Neural cell (in vitro differentiated cells): ENCODE measurements around the gene TRPM3. TPM values are rescaled to one million over a fixed set of nuclear protein-coding genes. Genes with fewer than 3 reads are reported as not detected.

Experiments
- H2AFZ ChIP-seq: fragments of 200-600, 300-800 bp; sonication (generic), shearing (Covaris generic); 2 replicates; pipeline ENCODE4 v1.6.0; 2014; ENCODE audit warnings: low read depth, mild to moderate bottlenecking, antibody characterized with exemption, low read length, moderate library complexity
- H3F3A ChIP-seq: fragments of 200-600 bp; shearing (Covaris generic); 2 replicates; pipeline ENCODE4 v1.6.1; 2016; ENCODE audit warnings: mild to moderate bottlenecking, moderate library complexity, mixed read lengths, antibody characterized with exemption, low read length; ENCODE audit not compliant: insufficient read depth, poor library complexity, severe bottlenecking
- H3K27ac ChIP-seq: fragments of 200-600, 300-800 bp; sonication (generic), shearing (Covaris generic); 2 replicates; pipeline ENCODE4 v1.5.1; 2014; ENCODE audit warnings: mild to moderate bottlenecking, low read length, moderate library complexity
- H3K27me3 ChIP-seq: fragments of 300-800, 200-600 bp; sonication (generic), shearing (Covaris generic); 2 replicates; pipeline ENCODE4 v1.6.0; 2014; ENCODE audit warnings: mild to moderate bottlenecking, low read depth, low read length, moderate library complexity; ENCODE audit not compliant: insufficient read depth
- H3K36me3 ChIP-seq: fragments of 300-800, 200-600 bp; sonication (generic), shearing (Covaris generic); 2 replicates; pipeline ENCODE4 v1.5.1; 2014; ENCODE audit warnings: mild to moderate bottlenecking, antibody characterized with exemption, low read length, moderate library complexity; ENCODE audit not compliant: insufficient read depth
- H3K4me2 ChIP-seq: fragments of 300-800, 200-600 bp; sonication (generic), shearing (Covaris generic); 2 replicates; pipeline ENCODE4 v1.6.0; 2014; ENCODE audit warnings: mild to moderate bottlenecking, low read length
- H3K4me3 ChIP-seq: fragments of 300-800, 200-600 bp; sonication (generic), shearing (Covaris generic); 2 replicates; pipeline ENCODE4 v1.5.1; 2014; ENCODE audit warnings: mild to moderate bottlenecking, low read length, moderate library complexity
- H3K79me2 ChIP-seq: fragments of 200-600 bp; shearing (Covaris generic); replicated peaks from 2 replicates; pipeline ENCODE4 v1.6.0; 2014; ENCODE audit warnings: mild to moderate bottlenecking, low read length, moderate library complexity; ENCODE audit not compliant: insufficient read depth
- H3K9ac ChIP-seq: fragments of 300-800, 200-600 bp; sonication (generic), shearing (Covaris generic); 2 replicates; pipeline ENCODE4 v1.6.1; 2016; ENCODE audit warnings: mild to moderate bottlenecking, low read length, mixed read lengths
- H3K9me2 ChIP-seq: fragments of 200-600 bp; shearing (Covaris generic); 2 replicates; pipeline ENCODE4 v1.6.1; 2016; ENCODE audit warnings: mild to moderate bottlenecking, low read length, mixed read lengths; ENCODE audit not compliant: insufficient read depth
- H3K9me3 ChIP-seq: fragments of 200-600, 300-800 bp; sonication (generic), shearing (Covaris generic); 2 replicates; pipeline ENCODE4 v1.6.1; 2016; ENCODE audit warnings: mild to moderate bottlenecking, mixed run types, low read length, moderate library complexity, mixed read lengths
- H4K20me1 ChIP-seq: fragments of 200-600 bp; shearing (Covaris generic); 2 replicates; pipeline ENCODE4 v1.6.1; 2016; ENCODE audit warnings: mild to moderate bottlenecking, mixed run types; ENCODE audit not compliant: insufficient read depth
- CTCF ChIP-seq: fragments of 450-650 bp; IDR thresholded peaks from 2 replicates; pipeline ENCODE4 v1.5.1; 2014; ENCODE audit warnings: antibody characterized with exemption, mild to moderate bottlenecking, moderate library complexity; ENCODE audit not compliant: poor library complexity, severe bottlenecking
- EP300 ChIP-seq: fragments of 450-650 bp; conservative IDR thresholded peaks from 2 replicates; pipeline ENCODE4 v1.6.1; 2014; ENCODE audit warnings: antibody characterized with exemption, mild to moderate bottlenecking, moderate library complexity; ENCODE audit not compliant: poor library complexity, severe bottlenecking
- EZH2 ChIP-seq: fragments of 200-600, 300-800 bp; shearing (Covaris generic), sonication (generic); IDR thresholded peaks from 2 replicates; pipeline ENCODE4 v1.6.1; 2014; ENCODE audit warnings: antibody characterized with exemption, low read length, borderline replicate concordance, mild to moderate bottlenecking; ENCODE audit not compliant: insufficient read depth, poor library complexity, severe bottlenecking
- MXI1 ChIP-seq: fragments of 450-650 bp; conservative IDR thresholded peaks from 2 replicates; pipeline ENCODE4 v1.6.1; 2014; ENCODE audit warnings: antibody characterized with exemption, mild to moderate bottlenecking; ENCODE audit not compliant: poor library complexity, severe bottlenecking
- POLR2AphosphoS5 ChIP-seq: IDR thresholded peaks from 2 replicates; pipeline ENCODE4 v1.6.1; 2012
- RAD21 ChIP-seq: fragments of 450-650 bp; conservative IDR thresholded peaks from 2 replicates; pipeline ENCODE4 v1.6.1; 2014; ENCODE audit warnings: antibody characterized with exemption, mild to moderate bottlenecking, moderate library complexity
- REST ChIP-seq: IDR thresholded peaks from 2 replicates; pipeline ENCODE4 v1.6.1; 2012; ENCODE audit warnings: borderline replicate concordance
- SMC3 ChIP-seq: fragments of 450-650 bp; conservative IDR thresholded peaks from 2 replicates; pipeline ENCODE4 v1.6.1; 2014; ENCODE audit warnings: antibody characterized with exemption, mild to moderate bottlenecking, moderate library complexity; ENCODE audit not compliant: poor library complexity
- TAF1 ChIP-seq: IDR thresholded peaks from 2 replicates; pipeline ENCODE4 v1.6.1; 2012; ENCODE audit warnings: low read depth
- polyA plus RNA-seq: library from polyadenylated mRNA; depleted of rRNA; stranded (reverse); fragments of >200 nt; gene quantifications from 2 replicates; pipeline ENCODE4 v1.2.3, GENCODE V29; 2014

TRPM3 gene
- polyA plus RNA-seq, 1 donor from 2014 or later: 1.3 TPM

GRCh38 chr9:70525519-70525918 lies 595.9 kb downstream of the TRPM3 start:
- no peak overlapping the region for H3K4me3 ChIP-seq
- H3K9me2 ChIP-seq: no peaks in the 10 kb centered on the region
- H3K27ac ChIP-seq: no peak overlapping the region
- H4K20me1 ChIP-seq: no peaks in the 10 kb centered on the region
- no peaks in the 10 kb centered on the region for H3F3A ChIP-seq
- H3K27me3 ChIP-seq: no peaks in the 10 kb centered on the region
- no peaks in the 10 kb centered on the region for H3K79me2 ChIP-seq
- H3K9ac ChIP-seq: no peak overlapping the region
- TF ChIP-seq TAF1 (no peak), REST (no peak), CTCF (no peak), EP300 (no peak), EZH2 (no peak), MXI1 (no peak), SMC3 (no peak), RAD21 (no peak), POLR2AphosphoS5 (no peak)
- no peaks in the 10 kb centered on the region for H3K9me3 ChIP-seq
- H3K4me2 ChIP-seq: no peak overlapping the region
- H2AFZ ChIP-seq: no peak overlapping the region
- no peaks in the 10 kb centered on the region for H3K36me3 ChIP-seq

GRCh38 chr9:70519912-70520724 lies 601.3 kb downstream of the TRPM3 start:
- no peak for TF ChIP-seq EP300
- TF ChIP-seq REST: no peak
- no peak for TF ChIP-seq CTCF
- no peak for TF ChIP-seq MXI1
- no peak for TF ChIP-seq TAF1
- no peak for TF ChIP-seq POLR2AphosphoS5
- no peak for TF ChIP-seq EZH2
- no peak for TF ChIP-seq RAD21
- no peak for TF ChIP-seq SMC3
- no peaks in the 10 kb centered on the region for H3K9me2 ChIP-seq
- no peaks in the 10 kb centered on the region for H3K27me3 ChIP-seq
- no peak overlapping the region for H3K4me2 ChIP-seq
- no peaks in the 10 kb centered on the region for H3K36me3 ChIP-seq
- no peak overlapping the region for H3K27ac ChIP-seq
- H3K9ac ChIP-seq: no peak overlapping the region
- no peak overlapping the region for H3K4me3 ChIP-seq
- H3F3A ChIP-seq: no peaks in the 10 kb centered on the region
- no peaks in the 10 kb centered on the region for H3K79me2 ChIP-seq
- no peaks in the 10 kb centered on the region for H3K9me3 ChIP-seq
- no peaks in the 10 kb centered on the region for H4K20me1 ChIP-seq
- no peak overlapping the region for H2AFZ ChIP-seq
